HFF-Myc (cell line): ENCODE measurements around the gene HSPA12B.

Source experiments
- DNase-seq: peaks from one replicate; pipeline ENCODE4 v3.0.0-alpha.2; 2011; ENCODE audit warnings: low read depth; ENCODE audit errors: extremely low read depth
- H3K4me3 ChIP-seq: replicated peaks from 2 replicates; pipeline ENCODE4 v1.5.1; 2011; ENCODE audit warnings: low read depth, mild to moderate bottlenecking, control low read depth, low read length
- TF ChIP-seq, protein P1 (sequence below): IDR thresholded peaks from 2 replicates; pipeline ENCODE4 v1.5.1; 2012; ENCODE audit warnings: mild to moderate bottlenecking, low read depth, low read length, control low read depth; ENCODE audit errors: missing control alignments

Gene HSPA12B

GRCh38 chr20:3710703-3711483 is 21.6 kb upstream of the HSPA12B start:
- DNase-seq, result no peak
- H3K4me3 ChIP-seq, result no peak overlapping the region
- TF ChIP-seq, protein P1, sequence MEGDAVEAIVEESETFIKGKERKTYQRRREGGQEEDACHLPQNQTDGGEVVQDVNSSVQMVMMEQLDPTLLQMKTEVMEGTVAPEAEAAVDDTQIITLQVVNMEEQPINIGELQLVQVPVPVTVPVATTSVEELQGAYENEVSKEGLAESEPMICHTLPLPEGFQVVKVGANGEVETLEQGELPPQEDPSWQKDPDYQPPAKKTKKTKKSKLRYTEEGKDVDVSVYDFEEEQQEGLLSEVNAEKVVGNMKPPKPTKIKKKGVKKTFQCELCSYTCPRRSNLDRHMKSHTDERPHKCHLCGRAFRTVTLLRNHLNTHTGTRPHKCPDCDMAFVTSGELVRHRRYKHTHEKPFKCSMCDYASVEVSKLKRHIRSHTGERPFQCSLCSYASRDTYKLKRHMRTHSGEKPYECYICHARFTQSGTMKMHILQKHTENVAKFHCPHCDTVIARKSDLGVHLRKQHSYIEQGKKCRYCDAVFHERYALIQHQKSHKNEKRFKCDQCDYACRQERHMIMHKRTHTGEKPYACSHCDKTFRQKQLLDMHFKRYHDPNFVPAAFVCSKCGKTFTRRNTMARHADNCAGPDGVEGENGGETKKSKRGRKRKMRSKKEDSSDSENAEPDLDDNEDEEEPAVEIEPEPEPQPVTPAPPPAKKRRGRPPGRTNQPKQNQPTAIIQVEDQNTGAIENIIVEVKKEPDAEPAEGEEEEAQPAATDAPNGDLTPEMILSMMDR, result peak; percentile 96

GRCh38 chr20:3711484-3711941 is 21.0 kb upstream of the HSPA12B start:
- TF ChIP-seq, protein P1, result no peak
- no peak overlapping the region for H3K4me3 ChIP-seq
- no peak for DNase-seq

- DNase-seq, result no peak
- no peak within 1 kb of the TSS for H3K4me3 ChIP-seq
- TF ChIP-seq, protein P1, result no peak
Measured at GRCh38 chr20:3712279-3712873, 20.1 kb upstream of the HSPA12B start, which contains the start of gene SIGLEC1. TSS of gene SIGLEC1 (minus strand) at chr20:3712600. CDS start at chr20:3707128, 5,472 bp downstream.

GRCh38 chr20:3714092-3714491 is 18.4 kb upstream of the HSPA12B start:
- TF ChIP-seq, protein P1, result no peak
- no peak overlapping the region for H3K4me3 ChIP-seq
- DNase-seq, result no peak

- DNase-seq, result no peak
- TF ChIP-seq, protein P1, result peak; percentile 92
- H3K4me3 ChIP-seq, result no peak overlapping the region
Measured at GRCh38 chr20:3716195-3716834, 16.2 kb upstream of the HSPA12B start.

DNA sequence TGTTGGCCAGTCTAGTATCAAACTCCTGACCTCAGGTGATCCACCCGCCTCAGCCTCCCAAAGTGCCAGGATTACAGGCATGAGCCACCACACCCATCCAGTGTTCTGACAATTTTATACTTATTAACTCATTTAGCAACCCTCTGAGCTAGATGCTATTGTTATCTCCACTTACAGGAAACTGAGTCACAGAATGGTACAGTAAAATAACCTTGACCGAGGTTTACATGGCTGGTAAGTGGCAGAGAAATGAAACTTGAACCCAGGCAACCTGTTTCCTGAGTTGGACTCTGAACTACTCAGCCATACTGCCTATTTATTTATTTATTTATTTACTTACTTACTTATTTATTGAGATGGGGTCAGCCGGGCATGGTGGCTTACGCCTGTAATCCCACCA is 13.4 kb upstream of the HSPA12B start:
- DNase-seq, result no peak
- no peak overlapping the region for H3K4me3 ChIP-seq
- TF ChIP-seq, protein P1, result no peak
